Endothelial cell of umbilical vein (primary cell): ENCODE measurements around the gene SLC1A4.

Experiments used
- POLR2AphosphoS5 ChIP-seq: IDR thresholded peaks from 2 replicates; pipeline ENCODE4 v1.6.1; 2012; ENCODE audit warnings: low read depth, mild to moderate bottlenecking, control low read depth, low read length, moderate library complexity; ENCODE audit not compliant: insufficient read depth
- TF ChIP-seq, protein P1 (sequence below), 2 donors: IDR thresholded peaks; 1 replicate in 1 of 2; 2 replicates in 1 of 2; pipeline ENCODE4 v1.5.1; 2011; ENCODE audit warnings: low read length in 2 of 2, mild to moderate bottlenecking in 2 of 2, moderate library complexity in 2 of 2, control low read depth in 1 of 2, inconsistent platforms in 1 of 2, low read depth in 1 of 2; ENCODE audit not compliant: insufficient read depth in 1 of 2; ENCODE audit errors: extremely low read depth in 1 of 2

DNA sequence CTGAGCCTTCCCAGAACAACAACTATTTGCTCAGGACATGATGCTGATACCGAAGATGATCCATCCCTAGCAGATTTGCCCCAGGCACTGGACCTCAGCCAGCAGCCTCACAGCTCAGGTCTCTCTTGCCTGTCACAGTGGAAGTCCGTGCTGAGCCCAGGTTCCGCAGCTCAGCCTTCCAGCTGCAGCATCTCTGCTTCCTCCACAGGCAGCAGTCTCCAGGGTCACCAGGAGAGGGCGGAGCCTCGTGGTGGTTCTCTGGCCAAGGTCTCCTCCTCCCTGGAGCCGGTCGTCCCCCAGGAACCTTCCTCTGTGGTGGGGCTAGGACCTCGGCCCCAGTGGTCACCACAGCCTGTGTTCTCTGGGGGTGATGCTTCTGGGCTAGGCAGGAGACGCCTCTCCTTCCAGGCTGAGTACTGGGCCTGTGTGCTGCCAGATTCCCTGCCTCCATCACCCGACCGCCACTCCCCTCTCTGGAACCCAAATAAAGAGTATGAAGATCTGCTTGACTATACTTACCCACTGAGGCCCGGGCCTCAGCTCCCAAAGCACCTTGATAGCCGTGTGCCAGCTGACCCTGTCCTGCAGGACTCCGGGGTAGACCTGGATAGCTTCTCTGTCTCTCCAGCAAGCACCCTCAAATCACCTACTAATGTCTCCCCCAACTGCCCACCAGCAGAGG lies 82.4 kb downstream of the SLC1A4 start:
- TF ChIP-seq POLR2AphosphoS5, result no peak
- TF ChIP-seq, protein P1, sequence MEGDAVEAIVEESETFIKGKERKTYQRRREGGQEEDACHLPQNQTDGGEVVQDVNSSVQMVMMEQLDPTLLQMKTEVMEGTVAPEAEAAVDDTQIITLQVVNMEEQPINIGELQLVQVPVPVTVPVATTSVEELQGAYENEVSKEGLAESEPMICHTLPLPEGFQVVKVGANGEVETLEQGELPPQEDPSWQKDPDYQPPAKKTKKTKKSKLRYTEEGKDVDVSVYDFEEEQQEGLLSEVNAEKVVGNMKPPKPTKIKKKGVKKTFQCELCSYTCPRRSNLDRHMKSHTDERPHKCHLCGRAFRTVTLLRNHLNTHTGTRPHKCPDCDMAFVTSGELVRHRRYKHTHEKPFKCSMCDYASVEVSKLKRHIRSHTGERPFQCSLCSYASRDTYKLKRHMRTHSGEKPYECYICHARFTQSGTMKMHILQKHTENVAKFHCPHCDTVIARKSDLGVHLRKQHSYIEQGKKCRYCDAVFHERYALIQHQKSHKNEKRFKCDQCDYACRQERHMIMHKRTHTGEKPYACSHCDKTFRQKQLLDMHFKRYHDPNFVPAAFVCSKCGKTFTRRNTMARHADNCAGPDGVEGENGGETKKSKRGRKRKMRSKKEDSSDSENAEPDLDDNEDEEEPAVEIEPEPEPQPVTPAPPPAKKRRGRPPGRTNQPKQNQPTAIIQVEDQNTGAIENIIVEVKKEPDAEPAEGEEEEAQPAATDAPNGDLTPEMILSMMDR (IDR thresholded peaks at IDR 0.05; ENCODE audit: extremely low read depth in 1 of 2, insufficient read depth in 1 of 2, low read depth in 1 of 2, low read length in 2 of 2), result peak in 1 of 2 donors; percentile 18
